ENCODE data around the gene C2CD4C.
"Not testable (repeated sequence)": the region's sequence is repeated elsewhere in the genome, so short reads cannot be mapped to it uniquely, and the experiment has no call there.

The C2CD4C gene

DNA sequence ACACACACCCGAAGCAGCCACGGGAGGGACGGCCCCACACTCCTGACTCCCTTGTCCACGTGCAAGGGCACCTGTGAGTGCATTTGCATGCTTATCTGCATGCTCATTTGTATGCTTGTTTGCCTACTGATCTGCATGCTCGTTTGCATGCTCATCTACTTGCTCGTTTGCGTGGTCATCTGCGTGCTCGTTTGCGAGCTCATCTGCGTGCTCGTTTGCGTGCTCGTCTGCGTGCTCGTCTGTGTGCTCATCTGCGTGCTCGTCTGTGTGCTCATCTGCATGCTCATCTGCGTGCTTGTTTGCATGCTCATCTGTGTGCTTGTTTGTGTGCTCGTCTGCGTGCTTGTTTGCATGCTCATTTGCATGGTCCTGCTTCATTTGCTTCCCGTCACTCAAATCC is 28.1 kb upstream of the C2CD4C start:
- no peak for DNase-seq

GRCh38 chr19:436413-436950 is 27.5 kb upstream of the C2CD4C start:
- no peak for DNase-seq

DNA sequence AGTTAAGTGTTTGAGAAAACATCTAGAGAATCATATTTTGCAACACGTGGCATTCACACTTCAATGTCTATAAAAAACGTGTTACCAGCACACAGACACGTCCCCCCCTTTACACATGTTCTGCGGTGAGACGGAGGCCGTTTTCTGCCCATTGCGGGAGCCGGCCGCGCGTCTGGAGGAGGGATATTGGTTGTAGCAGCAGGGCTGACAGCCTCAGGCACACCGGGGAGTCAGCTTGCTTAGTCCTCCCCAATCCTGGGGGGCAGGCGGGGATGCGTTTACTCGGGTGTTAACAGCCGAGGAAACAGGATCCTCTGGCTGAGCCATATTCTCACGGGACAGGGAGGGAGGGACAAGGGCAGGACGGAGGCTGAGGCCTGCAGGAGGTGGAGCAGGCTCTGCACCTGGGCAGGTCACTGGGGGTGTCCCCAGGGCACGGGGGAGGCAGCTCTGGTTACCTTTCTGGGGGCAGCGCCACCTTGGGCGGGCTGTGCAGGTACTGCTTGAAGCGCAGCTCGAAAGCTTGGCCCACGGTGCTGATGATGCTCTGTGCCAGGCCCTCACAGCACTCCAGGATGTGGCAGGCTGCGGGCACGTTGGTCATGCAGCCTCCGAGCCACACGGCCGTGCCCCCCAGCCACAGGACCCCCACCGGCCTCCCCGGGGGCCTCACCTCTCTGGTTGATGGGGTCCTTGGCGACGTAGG is 26.9 kb upstream of the C2CD4C start:
- no peak for DNase-seq

- DNase-seq, result no peak
Measured at GRCh38 chr19:435056-435706, 26.2 kb upstream of the C2CD4C start.

DNA sequence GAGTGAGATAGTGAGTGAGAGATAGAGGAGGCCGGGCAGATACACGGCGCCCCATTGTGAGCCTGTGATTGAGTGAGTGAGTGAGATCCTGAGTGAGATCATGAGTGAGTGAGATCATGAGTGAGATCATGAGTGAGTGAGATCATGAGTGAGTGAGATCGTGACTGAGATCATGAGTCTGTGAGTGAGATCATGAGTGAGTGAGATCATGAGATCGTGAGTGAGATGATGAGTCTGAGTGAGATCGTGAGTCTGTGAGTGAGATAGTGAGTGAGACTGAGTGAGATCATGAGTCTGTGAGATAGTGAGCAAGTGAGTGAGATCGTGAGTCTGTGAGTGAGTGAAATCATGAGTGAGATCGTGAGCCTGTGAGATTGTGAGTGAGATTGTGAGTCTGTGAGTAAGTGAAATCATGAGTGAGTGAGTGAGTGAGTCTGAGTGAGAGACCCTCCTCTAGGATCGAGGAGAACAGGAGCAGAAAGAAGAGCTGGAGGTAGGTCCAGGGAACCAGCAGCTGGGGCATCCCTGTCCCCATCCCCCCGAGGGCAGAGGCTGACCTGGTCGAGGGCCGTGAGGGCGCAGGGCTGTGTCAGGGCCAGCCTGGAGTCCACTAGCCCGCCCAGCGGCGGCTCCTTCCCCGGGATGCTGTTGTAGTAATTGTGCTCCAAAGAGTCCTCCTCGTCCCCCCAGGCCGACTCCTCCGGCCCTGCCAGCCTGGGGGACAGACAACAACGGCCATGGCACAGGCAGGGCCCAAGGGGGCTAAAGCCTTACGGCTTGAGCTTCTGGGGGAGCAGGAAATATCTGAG is 25.4 kb upstream of the C2CD4C start:
- no peak for DNase-seq

DNA sequence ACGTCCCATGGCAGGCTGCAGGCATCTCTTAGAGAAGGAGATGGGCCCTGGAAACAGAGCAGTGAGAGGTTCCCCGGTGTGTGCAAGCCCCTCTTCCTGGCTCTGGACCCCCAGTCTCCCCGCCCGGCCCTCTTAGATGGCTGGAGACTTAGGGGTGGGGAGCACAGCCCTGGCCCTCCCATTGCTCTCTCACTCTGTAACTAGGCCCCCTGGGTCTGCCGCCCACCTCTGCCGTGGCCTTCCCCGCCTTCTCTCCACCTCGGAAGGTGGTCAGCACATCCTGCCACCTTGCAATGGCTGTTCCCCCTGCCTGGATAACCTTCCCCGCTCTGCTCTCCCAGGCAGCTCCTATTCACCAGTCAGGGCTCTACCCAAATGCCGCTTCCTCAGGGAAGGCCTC is 21.8 kb upstream of the C2CD4C start:
- DNase-seq, result no peak

GRCh38 chr19:428149-428548 is 19.2 kb upstream of the C2CD4C start:
- DNase-seq, result no peak

GRCh38 chr19:427675-428074 is 18.7 kb upstream of the C2CD4C start:
- DNase-seq, result not testable (repeated sequence)

DNA sequence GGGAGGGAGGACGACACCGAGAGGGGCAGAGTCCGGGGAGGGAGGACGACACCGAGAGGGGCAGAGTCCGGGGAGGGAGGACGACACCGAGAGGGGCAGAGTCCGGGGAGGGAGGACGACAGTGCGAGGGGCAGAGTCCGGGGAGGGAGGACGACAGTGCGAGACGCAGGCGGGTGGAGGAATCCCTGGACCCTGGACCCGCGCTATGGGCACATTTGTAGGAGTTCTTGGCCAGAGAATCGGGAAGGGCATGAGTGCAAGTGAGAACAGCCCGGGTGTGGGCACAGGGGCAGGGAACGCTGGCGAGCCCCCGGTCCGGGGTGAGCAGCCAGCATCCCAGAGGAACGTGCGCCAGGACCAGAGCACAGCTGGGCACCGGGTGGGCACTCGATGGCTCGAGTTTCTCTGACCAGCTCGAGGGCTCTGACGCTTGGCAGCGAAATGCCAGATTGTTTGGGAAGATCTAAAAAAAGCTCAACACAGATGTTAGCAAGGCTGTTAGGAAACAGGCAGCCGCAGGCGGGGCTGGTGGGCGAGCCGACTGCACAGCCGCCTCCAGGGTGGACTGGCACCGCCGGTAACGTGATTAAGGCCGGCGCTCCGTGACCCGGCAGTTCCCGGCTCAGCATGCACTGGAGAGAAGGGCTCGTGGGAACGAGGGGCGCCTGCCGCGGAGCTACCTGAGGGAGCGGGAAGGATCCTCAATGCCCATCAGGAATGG is 17.9 kb upstream of the C2CD4C start:
- DNase-seq, result no peak

DNA sequence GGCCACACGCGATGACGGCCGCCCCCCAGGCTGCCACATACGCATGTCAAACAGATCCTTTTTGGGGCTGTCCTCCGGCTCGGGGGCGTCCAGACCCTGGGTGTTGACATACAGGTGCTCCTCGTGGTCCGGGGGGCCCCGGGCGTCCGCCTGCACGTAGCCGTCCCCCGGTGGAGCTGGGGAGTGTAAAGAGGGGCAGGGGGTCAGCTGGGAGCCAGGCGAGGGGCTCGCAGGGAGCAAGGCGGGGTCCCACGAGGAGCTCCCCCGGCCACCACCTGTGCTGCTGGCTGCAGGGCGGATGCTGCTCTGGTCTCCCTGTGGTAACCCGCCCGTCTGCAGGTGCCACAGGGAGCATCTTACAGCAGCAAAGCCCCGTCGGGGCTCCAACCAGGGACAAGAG is 16.1 kb upstream of the C2CD4C start:
- DNase-seq, result no peak

GRCh38 chr19:424546-424945 is 15.6 kb upstream of the C2CD4C start:
- DNase-seq, result no peak

DNA sequence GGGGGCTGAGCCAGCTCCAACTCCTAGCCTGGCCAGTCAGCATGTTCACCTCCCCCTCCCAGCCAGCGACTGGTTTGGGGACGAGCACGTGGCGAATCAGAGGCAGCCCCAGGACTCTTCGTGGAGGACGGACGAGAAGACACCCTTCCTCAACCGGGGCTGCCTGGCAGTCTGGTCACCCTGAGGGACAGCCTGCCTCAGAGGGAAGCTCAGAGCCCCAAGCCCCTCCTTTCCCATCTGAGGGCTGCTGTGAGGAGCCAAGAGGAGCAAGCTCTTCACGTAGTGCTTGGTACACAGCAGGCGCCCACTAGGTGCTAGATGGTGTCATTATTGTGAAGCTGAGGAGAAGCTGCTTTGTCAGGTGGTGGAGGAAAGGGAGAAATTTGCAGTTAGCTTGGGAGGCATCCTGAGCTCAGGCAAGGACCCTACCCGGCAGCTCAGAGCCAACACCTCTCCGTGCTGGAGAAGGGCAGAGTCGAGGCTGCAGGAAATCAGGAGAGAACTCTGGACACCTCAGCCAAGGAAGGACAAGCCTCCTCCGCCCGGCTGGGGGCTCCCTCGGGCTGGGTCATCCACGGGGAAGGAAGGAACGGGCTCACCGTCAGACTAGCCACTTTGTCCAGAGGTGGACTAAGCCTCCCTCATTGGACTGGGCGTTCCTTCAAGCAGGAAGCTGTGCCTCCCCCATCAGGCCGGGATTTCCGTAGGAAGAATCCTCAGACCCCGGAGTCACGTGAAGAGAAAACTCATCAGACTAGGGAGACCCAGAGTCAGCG is 14.9 kb upstream of the C2CD4C start:
- DNase-seq, result no peak

GRCh38 chr19:422917-423226 is 13.9 kb upstream of the C2CD4C start:
- not testable (repeated sequence) for DNase-seq

GRCh38 chr19:422213-422916 is 13.4 kb upstream of the C2CD4C start:
- DNase-seq, result no peak

- no peak for DNase-seq
Measured at GRCh38 chr19:419721-420515, 11.0 kb upstream of the C2CD4C start.

DNA sequence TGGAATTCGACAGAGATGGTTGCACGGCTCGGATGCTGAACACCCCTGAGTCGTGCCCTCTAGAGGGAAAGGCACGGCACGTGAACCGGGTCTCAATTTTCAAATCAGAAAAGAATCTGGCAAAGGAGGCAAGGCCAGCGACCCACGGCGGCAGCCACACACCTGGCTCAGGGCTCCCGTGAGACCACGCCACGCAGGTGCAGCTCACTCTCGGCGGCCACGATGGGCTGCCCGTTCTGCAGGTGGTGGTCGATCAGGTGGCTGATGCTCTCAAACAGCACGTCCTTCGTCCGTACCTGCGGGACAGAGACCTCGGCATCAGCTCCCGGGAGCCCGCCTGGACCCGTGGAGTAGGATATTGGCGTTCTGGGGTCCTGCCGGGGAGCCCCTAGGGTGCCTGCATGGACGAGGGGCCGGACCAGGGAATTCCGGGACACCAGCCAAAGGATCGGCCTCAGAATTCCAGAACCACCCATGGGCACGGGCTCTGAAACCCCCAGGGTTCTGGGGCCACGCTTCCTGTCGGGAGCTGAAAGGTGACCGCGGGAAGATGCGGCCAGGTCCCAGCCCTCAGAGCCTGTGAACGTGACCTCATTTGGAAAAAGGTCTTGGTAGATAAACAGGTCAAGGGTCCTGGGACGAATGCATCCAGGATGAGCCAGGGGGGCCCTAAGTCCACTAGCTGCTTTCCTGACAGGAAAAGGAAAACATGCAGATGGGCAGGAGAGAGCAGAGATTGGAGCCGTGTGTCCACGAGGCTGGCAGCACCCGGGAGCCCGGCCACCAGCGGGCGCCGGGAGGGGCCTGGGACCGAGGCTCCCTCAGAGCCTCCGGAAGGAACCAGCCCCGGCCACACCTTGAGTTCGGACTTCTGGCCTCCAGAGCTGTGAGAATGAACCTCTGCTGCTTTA is 10.1 kb upstream of the C2CD4C start:
- DNase-seq, result no peak

- no peak for DNase-seq
Measured at GRCh38 chr19:416416-416815, 7.5 kb upstream of the C2CD4C start.

DNA sequence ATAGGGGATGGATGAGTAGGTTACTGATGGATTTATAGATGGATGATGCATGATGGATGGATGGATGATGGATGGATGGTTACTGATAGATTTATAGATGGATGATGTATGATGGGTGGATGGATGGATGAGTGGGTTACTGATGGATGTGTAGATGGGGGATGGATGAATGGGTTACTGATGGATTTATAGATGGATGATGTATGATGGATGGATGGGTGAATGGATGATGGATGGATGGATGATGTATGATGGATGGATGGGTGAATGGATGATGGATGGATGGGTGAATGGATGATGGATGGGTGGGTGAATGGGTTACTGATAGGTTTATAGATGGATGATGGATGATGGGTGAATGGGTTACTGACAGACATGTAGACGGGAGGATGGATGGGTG is 6.3 kb upstream of the C2CD4C start:
- DNase-seq, result no peak

GRCh38 chr19:413756-414420 is 4.9 kb upstream of the C2CD4C start:
- DNase-seq, result no peak
